HepG2 (cell line): ENCODE results near the gene GPR139. TPM values are rescaled to one million over a fixed set of nuclear protein-coding genes. Genes with fewer than 3 reads are reported as not detected.
A peak's percentile ranks its signal among the peaks of the same experiment; 100 is the strongest.

Experiments
- EEA1 ChIP-seq: sonication (generic); formaldehyde crosslinking; IDR thresholded peaks from 2 replicates; pipeline ENCODE4 v1.5.1; 2020; ENCODE audit warnings: mild to moderate bottlenecking, missing genetic modification reagents, borderline replicate concordance
- FOXA3 ChIP-seq: IDR thresholded peaks from 2 replicates; pipeline ENCODE4 v1.6.1; 2016; ENCODE audit warnings: missing genetic modification reagents, missing compliant biosample characterization
- GABPA ChIP-seq, 2 experiments: IDR thresholded peaks; 2 replicates each; pipeline ENCODE4 v1.6.1; 2011 to 2016; ENCODE audit warnings: low read depth in 2 of 2, low read length in 1 of 2, missing biosample characterization in 1 of 2, missing genetic modification characterization in 1 of 2
- HOXA9 ChIP-seq: sonication (generic); formaldehyde crosslinking; IDR thresholded peaks from 2 replicates; pipeline ENCODE4 v1.8.1; 2022; ENCODE audit warnings: missing genetic modification reagents, mild to moderate bottlenecking, moderate library complexity, borderline replicate concordance
- KAT2B ChIP-seq: fragments of 150-350 bp; IDR thresholded peaks from 2 replicates; pipeline ENCODE4 v1.6.1; 2014; ENCODE audit warnings: low read depth, low read length, borderline replicate concordance
- KAT7 ChIP-seq: IDR thresholded peaks from 2 replicates; pipeline ENCODE4 v1.6.1; 2018; ENCODE audit warnings: borderline replicate concordance, missing compliant biosample characterization
- MIER2 ChIP-seq: IDR thresholded peaks from 2 replicates; pipeline ENCODE4 v1.6.1; 2016; ENCODE audit warnings: missing biosample characterization, missing genetic modification reagents
- NR2F1 ChIP-seq, 2 experiments: fragments of 450-650 bp in 1 of 2; formaldehyde crosslinking in 1 of 2; IDR thresholded peaks; 2 replicates each; pipeline versions ENCODE4 v1.5.0 to v1.6.1; 2016 to 2020; ENCODE audit warnings: mild to moderate bottlenecking in 1 of 2, missing compliant biosample characterization in 1 of 2, missing genetic modification reagents in 1 of 2, moderate library complexity in 1 of 2
- POLR2A ChIP-seq, 2 experiments: IDR thresholded peaks; 2 replicates each; pipeline ENCODE4 v1.6.1; 2011; ENCODE audit warnings: low read depth in 2 of 2, low read length in 2 of 2, mild to moderate bottlenecking in 1 of 2, moderate library complexity in 1 of 2; ENCODE audit not compliant: insufficient read depth in 1 of 2
- POLR2AphosphoS5 ChIP-seq: IDR thresholded peaks from 2 replicates; pipeline ENCODE4 v1.6.1; 2012; ENCODE audit warnings: low read depth, low read length
- SP1 ChIP-seq, 2 experiments: fragments of 450-650 bp in 1 of 2; sonication (generic) in 1 of 2; formaldehyde crosslinking in 1 of 2; IDR thresholded peaks; 2 replicates each; pipeline versions ENCODE4 v1.4.0 to v1.6.1; 2016 to 2020; ENCODE audit warnings: missing genetic modification reagents in 1 of 2
- TEAD3 ChIP-seq: optimal IDR thresholded peaks from 2 replicates; pipeline ENCODE3; 2016; ENCODE audit warnings: borderline replicate concordance
- ZMYM2 ChIP-seq: sonication (generic); formaldehyde crosslinking; IDR thresholded peaks from 2 replicates; pipeline ENCODE4 v1.8.0; 2022; ENCODE audit warnings: mild to moderate bottlenecking, missing genetic modification reagents
- ZNF180 ChIP-seq: sonication (generic); formaldehyde crosslinking; IDR thresholded peaks from 2 replicates; pipeline ENCODE4 v1.4.0; 2020; ENCODE audit warnings: low read depth, missing genetic modification reagents, borderline replicate concordance
- ZNF343 ChIP-seq: sonication (generic); formaldehyde crosslinking; IDR thresholded peaks from 2 replicates; pipeline ENCODE4 v1.4.0; 2020; ENCODE audit warnings: mild to moderate bottlenecking, missing genetic modification reagents
- ZNF496 ChIP-seq: sonication (generic); formaldehyde crosslinking; IDR thresholded peaks from 2 replicates; pipeline ENCODE4 v1.8.1; 2023; ENCODE audit warnings: mild to moderate bottlenecking, moderate library complexity, missing genetic modification reagents; ENCODE audit not compliant: insufficient replicate concordance
- ZNF720 ChIP-seq: sonication (generic); formaldehyde crosslinking; IDR thresholded peaks from 2 replicates; pipeline ENCODE4 v1.4.0; 2020; ENCODE audit warnings: missing genetic modification reagents
- polyA plus RNA-seq, 8 experiments: library from polyadenylated mRNA; depleted of rRNA in 3 of 8; stranded (reverse) in 7 of 8; unstranded in 1 of 8; fragments of >200 nt; fragmentation: Illumina TruSeq in 4 of 8; extraction: Trizol in 4 of 8; gene quantifications; 2 replicates each; pipeline versions ENCODE4 v1.2.1 to v1.2.3, GENCODE V29; 2011 to 2016; ENCODE audit warnings: low read depth in 4 of 8, missing spikeins in 1 of 8, mixed read lengths in 1 of 8; ENCODE audit not compliant: insufficient read depth in 1 of 8
- total RNA-seq, 5 experiments: library from RNA; depleted of rRNA; stranded (reverse); fragments of >200 nt; fragmentation: Illumina TruSeq; extraction: Trizol; gene quantifications; 2 replicates each; pipeline ENCODE4 v1.2.3, GENCODE V29; 2016; ENCODE audit warnings: low read depth in 1 of 5
- TF ChIP-seq, protein P1 (sequence below): sonication (generic); formaldehyde crosslinking; IDR thresholded peaks from 2 replicates; pipeline ENCODE4 v1.5.0; 2020; ENCODE audit warnings: mild to moderate bottlenecking, missing genetic modification reagents, borderline replicate concordance
- TF ChIP-seq, protein P2 (sequence below): fragments of 450-650 bp; IDR thresholded peaks from 2 replicates; pipeline ENCODE4 v1.6.1; 2017; ENCODE audit warnings: mild to moderate bottlenecking
- TF ChIP-seq, protein P3 (sequence below): sonication (generic); formaldehyde crosslinking; IDR thresholded peaks from 2 replicates; pipeline ENCODE4 v1.4.0; 2020; ENCODE audit warnings: missing genetic modification reagents, borderline replicate concordance

GPR139 gene
- total and polyA plus RNA-seq, 2 of the 13 experiments (the other 11 are each of a cell fraction or from before 2014, with no cell fraction given): not detected

DNA sequence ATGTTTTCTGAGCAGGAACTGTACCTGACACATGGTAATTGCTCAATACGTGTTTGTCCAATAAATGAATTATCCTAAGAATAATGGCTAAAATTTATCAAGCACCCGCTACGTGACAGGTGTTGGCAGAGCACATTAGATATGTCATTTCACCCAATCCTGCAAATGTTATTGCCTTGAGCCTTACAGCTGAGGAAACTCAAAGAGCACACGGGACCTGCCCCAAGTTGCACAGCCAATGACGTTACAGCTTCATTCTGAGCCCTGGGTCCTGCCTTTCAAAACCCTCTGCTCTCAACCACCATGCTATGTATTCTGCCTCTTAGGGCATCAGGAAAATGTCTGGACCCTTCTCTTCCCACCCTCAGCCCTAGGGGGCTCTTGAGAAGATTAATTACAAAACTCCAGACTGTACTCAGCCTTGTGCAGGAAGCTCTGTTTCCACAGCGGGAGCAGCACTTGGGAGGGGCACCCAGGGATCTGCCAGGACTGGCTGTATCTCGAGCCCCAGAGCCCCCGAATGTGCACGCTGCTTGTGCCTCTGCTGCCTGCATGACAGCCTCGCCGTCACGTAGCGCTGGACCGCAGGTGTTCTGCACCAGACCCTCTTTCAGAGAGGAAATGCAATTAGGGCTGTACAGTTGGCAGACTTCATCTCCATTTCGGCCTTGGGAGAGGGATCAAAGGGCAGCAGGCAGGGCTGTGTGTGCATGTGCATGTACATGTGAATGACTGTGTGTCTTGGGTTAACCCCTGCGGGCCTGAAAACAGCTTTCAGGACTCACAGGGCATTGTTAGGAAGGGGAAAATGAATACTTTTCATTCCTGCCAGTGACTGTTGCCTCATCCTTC is 71.6 kb downstream of the GPR139 start (continued):
- TF ChIP-seq, protein P1, sequence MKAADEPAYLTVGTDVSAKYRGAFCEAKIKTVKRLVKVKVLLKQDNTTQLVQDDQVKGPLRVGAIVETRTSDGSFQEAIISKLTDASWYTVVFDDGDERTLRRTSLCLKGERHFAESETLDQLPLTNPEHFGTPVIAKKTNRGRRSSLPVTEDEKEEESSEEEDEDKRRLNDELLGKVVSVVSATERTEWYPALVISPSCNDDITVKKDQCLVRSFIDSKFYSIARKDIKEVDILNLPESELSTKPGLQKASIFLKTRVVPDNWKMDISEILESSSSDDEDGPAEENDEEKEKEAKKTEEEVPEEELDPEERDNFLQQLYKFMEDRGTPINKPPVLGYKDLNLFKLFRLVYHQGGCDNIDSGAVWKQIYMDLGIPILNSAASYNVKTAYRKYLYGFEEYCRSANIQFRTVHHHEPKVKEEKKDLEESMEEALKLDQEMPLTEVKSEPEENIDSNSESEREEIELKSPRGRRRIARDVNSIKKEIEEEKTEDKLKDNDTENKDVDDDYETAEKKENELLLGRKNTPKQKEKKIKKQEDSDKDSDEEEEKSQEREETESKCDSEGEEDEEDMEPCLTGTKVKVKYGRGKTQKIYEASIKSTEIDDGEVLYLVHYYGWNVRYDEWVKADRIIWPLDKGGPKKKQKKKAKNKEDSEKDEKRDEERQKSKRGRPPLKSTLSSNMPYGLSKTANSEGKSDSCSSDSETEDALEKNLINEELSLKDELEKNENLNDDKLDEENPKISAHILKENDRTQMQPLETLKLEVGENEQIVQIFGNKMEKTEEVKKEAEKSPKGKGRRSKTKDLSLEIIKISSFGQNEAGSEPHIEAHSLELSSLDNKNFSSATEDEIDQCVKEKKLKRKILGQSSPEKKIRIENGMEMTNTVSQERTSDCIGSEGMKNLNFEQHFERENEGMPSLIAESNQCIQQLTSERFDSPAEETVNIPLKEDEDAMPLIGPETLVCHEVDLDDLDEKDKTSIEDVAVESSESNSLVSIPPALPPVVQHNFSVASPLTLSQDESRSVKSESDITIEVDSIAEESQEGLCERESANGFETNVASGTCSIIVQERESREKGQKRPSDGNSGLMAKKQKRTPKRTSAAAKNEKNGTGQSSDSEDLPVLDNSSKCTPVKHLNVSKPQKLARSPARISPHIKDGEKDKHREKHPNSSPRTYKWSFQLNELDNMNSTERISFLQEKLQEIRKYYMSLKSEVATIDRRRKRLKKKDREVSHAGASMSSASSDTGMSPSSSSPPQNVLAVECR (CRISPR knock-in tag): peak; percentile 33; the same call in 1 of the 2 replicates
- no peak for TF ChIP-seq GABPA (IDR thresholded peaks at IDR 0.05; ENCODE audit: low read depth, low read length)
- TF ChIP-seq GABPA (CRISPR knock-in tag; IDR thresholded peaks at IDR 0.05; ENCODE audit: low read depth): no peak
- 0 out of 2 replicates have a peak, but pooled peaks have one; percentile 37 for TF ChIP-seq ZNF180 (CRISPR knock-in tag)
- TF ChIP-seq, protein P2, sequence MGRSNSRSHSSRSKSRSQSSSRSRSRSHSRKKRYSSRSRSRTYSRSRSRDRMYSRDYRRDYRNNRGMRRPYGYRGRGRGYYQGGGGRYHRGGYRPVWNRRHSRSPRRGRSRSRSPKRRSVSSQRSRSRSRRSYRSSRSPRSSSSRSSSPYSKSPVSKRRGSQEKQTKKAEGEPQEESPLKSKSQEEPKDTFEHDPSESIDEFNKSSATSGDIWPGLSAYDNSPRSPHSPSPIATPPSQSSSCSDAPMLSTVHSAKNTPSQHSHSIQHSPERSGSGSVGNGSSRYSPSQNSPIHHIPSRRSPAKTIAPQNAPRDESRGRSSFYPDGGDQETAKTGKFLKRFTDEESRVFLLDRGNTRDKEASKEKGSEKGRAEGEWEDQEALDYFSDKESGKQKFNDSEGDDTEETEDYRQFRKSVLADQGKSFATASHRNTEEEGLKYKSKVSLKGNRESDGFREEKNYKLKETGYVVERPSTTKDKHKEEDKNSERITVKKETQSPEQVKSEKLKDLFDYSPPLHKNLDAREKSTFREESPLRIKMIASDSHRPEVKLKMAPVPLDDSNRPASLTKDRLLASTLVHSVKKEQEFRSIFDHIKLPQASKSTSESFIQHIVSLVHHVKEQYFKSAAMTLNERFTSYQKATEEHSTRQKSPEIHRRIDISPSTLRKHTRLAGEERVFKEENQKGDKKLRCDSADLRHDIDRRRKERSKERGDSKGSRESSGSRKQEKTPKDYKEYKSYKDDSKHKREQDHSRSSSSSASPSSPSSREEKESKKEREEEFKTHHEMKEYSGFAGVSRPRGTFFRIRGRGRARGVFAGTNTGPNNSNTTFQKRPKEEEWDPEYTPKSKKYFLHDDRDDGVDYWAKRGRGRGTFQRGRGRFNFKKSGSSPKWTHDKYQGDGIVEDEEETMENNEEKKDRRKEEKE: no peak
- no peak for TF ChIP-seq KAT2B
- TF ChIP-seq EEA1 (CRISPR knock-in tag): no peak
- TF ChIP-seq ZMYM2 (CRISPR knock-in tag): 0 out of 2 replicates have a peak, but pooled peaks have one; percentile 52
- TF ChIP-seq, protein P3, sequence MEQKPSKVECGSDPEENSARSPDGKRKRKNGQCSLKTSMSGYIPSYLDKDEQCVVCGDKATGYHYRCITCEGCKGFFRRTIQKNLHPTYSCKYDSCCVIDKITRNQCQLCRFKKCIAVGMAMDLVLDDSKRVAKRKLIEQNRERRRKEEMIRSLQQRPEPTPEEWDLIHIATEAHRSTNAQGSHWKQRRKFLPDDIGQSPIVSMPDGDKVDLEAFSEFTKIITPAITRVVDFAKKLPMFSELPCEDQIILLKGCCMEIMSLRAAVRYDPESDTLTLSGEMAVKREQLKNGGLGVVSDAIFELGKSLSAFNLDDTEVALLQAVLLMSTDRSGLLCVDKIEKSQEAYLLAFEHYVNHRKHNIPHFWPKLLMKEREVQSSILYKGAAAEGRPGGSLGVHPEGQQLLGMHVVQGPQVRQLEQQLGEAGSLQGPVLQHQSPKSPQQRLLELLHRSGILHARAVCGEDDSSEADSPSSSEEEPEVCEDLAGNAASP: no peak
- TF ChIP-seq MIER2: peak; percentile 85
- TF ChIP-seq ZNF720 (CRISPR knock-in tag): no peak
- 0 out of 4 replicates have a peak, but pooled peaks of 1 of the 2 experiments have one; percentile 30 for TF ChIP-seq NR2F1 (CRISPR knock-in tag; IDR thresholded peaks at IDR 0.05)
- no peak for TF ChIP-seq POLR2A (IDR thresholded peaks at IDR 0.05; ENCODE audit: insufficient read depth in 1 of 2, low read depth in 2 of 2, low read length in 2 of 2)
- TF ChIP-seq ZNF343 (CRISPR knock-in tag): no peak
- TF ChIP-seq POLR2AphosphoS5: no peak
- TF ChIP-seq ZNF496 (CRISPR knock-in tag): no peak
- TF ChIP-seq TEAD3 (CRISPR knock-in tag): no peak
- TF ChIP-seq HOXA9 (CRISPR knock-in tag): peak; percentile 72; the same call in 1 of the 2 replicates
- TF ChIP-seq FOXA3 (CRISPR knock-in tag): no peak; the same call in 1 of the 2 replicates
- TF ChIP-seq KAT7 (CRISPR knock-in tag): no peak
- no peak for TF ChIP-seq SP1 (IDR thresholded peaks at IDR 0.05)
- TF ChIP-seq SP1 (CRISPR knock-in tag; IDR thresholded peaks at IDR 0.05): no peak
